Measurements from ENCODE around the gene IFNAR1.

- TF ChIP-seq CTCF (conservative IDR thresholded peaks at IDR 0.05; ENCODE audit: low read length) = no peak
- TF ChIP-seq EZH2phosphoT487 (IDR thresholded peaks at IDR 0.05; ENCODE audit: borderline replicate concordance) = no peak
These were observed 63.4 kb downstream of the IFNAR1 start for GRCh38 chr21:33388188-33388587.

Measured in Loucy (cell line).